ENCODE measurements around the gene STX4.

The STX4 gene

DNA sequence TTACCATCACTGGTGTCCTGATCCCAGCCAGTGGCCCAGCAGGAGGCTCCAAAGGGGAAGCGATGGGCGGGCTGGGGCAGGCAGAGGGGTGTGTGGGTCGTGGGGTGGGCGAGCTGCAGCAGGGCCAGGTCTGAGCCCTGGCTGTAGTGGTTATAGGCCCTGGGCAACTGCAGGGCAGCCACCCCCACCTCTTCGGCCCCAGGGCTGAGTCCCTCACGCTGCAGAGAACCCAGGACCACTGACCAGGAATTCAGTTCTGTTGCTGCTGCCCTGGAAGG lies 53.2 kb downstream of the STX4 start:
- TF ChIP-seq, protein P1, sequence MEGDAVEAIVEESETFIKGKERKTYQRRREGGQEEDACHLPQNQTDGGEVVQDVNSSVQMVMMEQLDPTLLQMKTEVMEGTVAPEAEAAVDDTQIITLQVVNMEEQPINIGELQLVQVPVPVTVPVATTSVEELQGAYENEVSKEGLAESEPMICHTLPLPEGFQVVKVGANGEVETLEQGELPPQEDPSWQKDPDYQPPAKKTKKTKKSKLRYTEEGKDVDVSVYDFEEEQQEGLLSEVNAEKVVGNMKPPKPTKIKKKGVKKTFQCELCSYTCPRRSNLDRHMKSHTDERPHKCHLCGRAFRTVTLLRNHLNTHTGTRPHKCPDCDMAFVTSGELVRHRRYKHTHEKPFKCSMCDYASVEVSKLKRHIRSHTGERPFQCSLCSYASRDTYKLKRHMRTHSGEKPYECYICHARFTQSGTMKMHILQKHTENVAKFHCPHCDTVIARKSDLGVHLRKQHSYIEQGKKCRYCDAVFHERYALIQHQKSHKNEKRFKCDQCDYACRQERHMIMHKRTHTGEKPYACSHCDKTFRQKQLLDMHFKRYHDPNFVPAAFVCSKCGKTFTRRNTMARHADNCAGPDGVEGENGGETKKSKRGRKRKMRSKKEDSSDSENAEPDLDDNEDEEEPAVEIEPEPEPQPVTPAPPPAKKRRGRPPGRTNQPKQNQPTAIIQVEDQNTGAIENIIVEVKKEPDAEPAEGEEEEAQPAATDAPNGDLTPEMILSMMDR (IDR thresholded peaks at IDR 0.05; ENCODE audit: low read depth, low read length), result no peak
- H3K27ac ChIP-seq, result no peak overlapping the region; the same call in 1 of the 2 replicates
- DNase-seq, result no peak
- H3K27me3 ChIP-seq (ENCODE audit: insufficient read depth, low read depth, severe bottlenecking), result no peaks in the 10 kb centered on the region
- peaks cover 53% of the 10 kb centered on the region for H3K36me3 ChIP-seq
- H3K9me3 ChIP-seq (ENCODE audit: severe bottlenecking), result no peaks in the 10 kb centered on the region
- H3K4me3 ChIP-seq (ENCODE audit: low read depth, low read length), result no peak overlapping the region

DNA sequence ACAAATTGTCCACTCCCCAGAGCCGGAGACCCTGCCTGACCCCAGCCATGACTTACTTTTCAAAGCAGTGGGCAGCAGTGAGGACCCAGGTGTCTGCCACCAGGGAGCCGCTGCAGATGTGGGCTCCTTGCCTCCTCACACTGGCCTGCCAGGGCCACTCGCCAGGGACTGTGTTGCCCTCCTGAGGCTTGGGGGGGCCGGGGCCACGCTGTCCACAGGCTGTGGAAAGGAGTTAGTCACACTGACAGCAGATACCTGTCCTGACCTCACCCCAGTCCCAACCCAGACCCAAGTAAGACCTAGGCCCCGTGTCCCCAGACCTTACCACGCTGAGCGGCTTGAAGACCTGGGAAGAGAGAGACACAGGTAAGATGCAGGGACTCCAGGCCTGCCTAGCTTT lies 54.1 kb downstream of the STX4 start:
- Histone ChIP-seq H3K9me3 (ENCODE audit: severe bottlenecking) (no peaks in the 10 kb centered on the region), H3K27ac (peak overlapping the region; percentile 77), H3K4me3 (ENCODE audit: low read depth, low read length) (no peak overlapping the region), H3K27me3 (ENCODE audit: insufficient read depth, low read depth, severe bottlenecking) (no peaks in the 10 kb centered on the region), H3K36me3 (peaks cover 52% of the 10 kb centered on the region)
- TF ChIP-seq, protein P1 (IDR thresholded peaks at IDR 0.05; ENCODE audit: low read depth, low read length), result no peak
- DNase-seq, result no peak

DNA sequence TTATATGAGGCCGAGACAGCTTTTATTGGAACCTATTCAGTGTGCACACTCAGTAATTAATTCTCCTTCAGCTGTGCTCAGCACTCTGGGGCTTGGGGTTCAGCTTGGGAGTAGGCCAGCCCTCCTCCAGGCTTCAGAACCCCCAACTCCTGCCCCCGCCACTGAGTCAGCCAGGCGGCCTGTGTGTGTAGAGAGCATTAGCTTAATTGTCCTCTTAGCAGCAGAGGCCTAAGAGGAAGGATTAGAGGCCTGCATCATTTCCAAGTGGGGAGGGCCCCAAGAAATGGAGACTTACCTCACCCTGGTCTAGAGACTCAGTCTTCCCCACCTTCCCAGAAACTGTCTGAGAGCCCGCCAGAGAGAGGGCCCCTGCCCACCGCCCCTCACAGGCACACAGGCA lies 54.6 kb downstream of the STX4 start:
- no peaks in the 10 kb centered on the region for H3K27me3 ChIP-seq (ENCODE audit: insufficient read depth, low read depth, severe bottlenecking)
- TF ChIP-seq, protein P1 (IDR thresholded peaks at IDR 0.05; ENCODE audit: low read depth, low read length), result no peak
- peak overlapping the region; percentile 77 for H3K27ac ChIP-seq
- DNase-seq, result peak; percentile 80
- H3K4me3 ChIP-seq (ENCODE audit: low read depth, low read length), result no peak overlapping the region
- H3K36me3 ChIP-seq, result peaks cover 53% of the 10 kb centered on the region
- no peaks in the 10 kb centered on the region for H3K9me3 ChIP-seq (ENCODE audit: severe bottlenecking)

DNA sequence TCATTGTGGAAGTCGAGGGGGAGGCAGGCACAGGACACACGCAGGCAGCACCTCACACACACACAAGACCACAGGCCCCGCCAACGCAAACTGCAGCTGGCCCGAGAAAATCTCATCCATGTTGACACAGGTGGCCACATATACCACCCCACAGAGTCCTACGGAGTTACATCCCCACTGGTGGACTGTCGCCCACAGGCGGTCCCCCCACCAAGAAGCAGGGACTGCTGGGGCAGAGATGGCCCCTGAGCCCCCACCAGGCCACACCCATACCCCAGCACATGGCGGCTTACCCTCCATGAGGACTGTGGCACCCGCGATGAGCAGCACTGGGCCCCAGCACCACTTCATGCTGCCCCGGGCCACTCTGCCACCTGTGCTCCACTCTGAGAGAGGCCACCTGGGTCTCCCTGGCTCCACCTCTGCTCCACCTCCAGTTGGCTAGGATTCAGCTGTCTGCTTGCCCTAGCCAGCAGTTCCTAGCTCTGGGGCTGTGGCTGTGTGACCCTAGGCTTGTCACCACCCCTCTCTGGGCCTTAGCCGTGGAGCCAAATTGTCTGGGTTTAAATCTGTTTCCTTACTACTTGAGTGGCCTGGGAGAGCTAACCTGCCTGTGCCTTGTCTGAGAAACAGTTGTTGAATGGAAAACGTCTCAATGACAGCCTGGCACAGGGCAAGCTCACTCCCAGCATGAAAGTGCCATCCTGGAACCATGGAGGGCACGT lies 55.3 kb downstream of the STX4 start, which contains the start of gene PRSS53:
PRSS53 (minus strand) TSS at position 485 of the 725 bp plus-strand sequence; CDS start at position 351, 134 bp downstream.
- Histone ChIP-seq H3K36me3 (peaks cover 53% of the 10 kb centered on the region), H3K27me3 (ENCODE audit: insufficient read depth, low read depth, severe bottlenecking) (no peaks in the 10 kb centered on the region), H3K4me3 (ENCODE audit: low read depth, low read length) (no peak within 1 kb of the TSS), H3K9me3 (ENCODE audit: severe bottlenecking) (no peaks in the 10 kb centered on the region), H3K27ac (peak within 1 kb of the TSS; percentile 77)
- TF ChIP-seq, protein P1 (IDR thresholded peaks at IDR 0.05; ENCODE audit: low read depth, low read length), result no peak
- DNase-seq, result no peak

DNA sequence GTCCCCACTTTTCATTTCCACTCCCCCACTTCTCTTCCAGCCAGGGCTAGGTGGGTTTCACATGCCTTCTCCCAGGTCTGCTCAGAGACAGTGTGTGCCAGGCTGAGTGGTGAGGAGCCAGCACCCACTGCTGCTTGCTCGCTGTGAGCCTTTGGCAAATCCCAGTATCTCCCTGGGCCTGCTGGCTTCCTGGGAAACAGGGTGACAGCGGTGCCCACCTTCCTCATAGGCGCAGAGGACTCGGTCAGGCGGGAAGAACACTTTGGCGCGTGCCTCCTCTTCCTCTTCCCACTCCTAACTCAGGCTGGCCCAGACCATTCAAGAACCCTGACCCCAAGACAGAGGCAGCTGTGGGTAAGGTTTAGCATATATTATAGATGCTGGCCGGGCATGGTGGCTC lies 55.8 kb downstream of the STX4 start:
- Histone ChIP-seq H3K9me3 (ENCODE audit: severe bottlenecking) (no peaks in the 10 kb centered on the region), H3K27ac (peak overlapping the region; percentile 77), H3K36me3 (peaks cover 48% of the 10 kb centered on the region), H3K4me3 (ENCODE audit: low read depth, low read length) (no peak overlapping the region), H3K27me3 (ENCODE audit: insufficient read depth, low read depth, severe bottlenecking) (no peaks in the 10 kb centered on the region)
- TF ChIP-seq, protein P1 (IDR thresholded peaks at IDR 0.05; ENCODE audit: low read depth, low read length), result no peak
- no peak for DNase-seq
